ENCODE measurements around the gene UTRN. TPM values are rescaled to one million over a fixed set of nuclear protein-coding genes. Genes with fewer than 3 reads are reported as not detected.

UTRN gene
- total and polyA plus RNA-seq, 2 donors (not counting 1 experiment from before 2014, with no cell fraction given) = 43.9 to 130 TPM

- Histone ChIP-seq H3K4me2 (ENCODE audit: extremely low read depth, insufficient read depth, low read length) (no peak overlapping the region), H3K4me3 (replicated peaks in 1 of 4; ENCODE audit: control extremely low read depth in 1 of 4, insufficient read depth in 1 of 4, low read depth in 3 of 4, low read length in 4 of 4) (no peak overlapping the region), H3K27ac (ENCODE audit: insufficient read depth, low read length) (no peak overlapping the region), H3K9me3 (ENCODE audit: control insufficient read depth, insufficient read depth, low read depth, low read length) (no peaks in the 10 kb centered on the region), H2AFZ (ENCODE audit: low read length) (no peak overlapping the region), H3K79me2 (ENCODE audit: control insufficient read depth, insufficient read depth, low read length) (no peaks in the 10 kb centered on the region), H3K9ac (ENCODE audit: insufficient read depth, low read length) (no peak overlapping the region), H3K36me3 (ENCODE audit: control insufficient read depth, insufficient read depth, low read length) (no peaks in the 10 kb centered on the region), H3K27me3 (ENCODE audit: control insufficient read depth, insufficient read depth, low read length) (no peaks in the 10 kb centered on the region), H4K20me1 (ENCODE audit: control insufficient read depth, extremely low read depth, insufficient read depth, low read length) (no peaks in the 10 kb centered on the region), H3K4me1 (ENCODE audit: control insufficient read depth, extremely low read depth, insufficient read depth, low read length) (peaks cover 6% of the 10 kb centered on the region)
- TF ChIP-seq CTCF (conservative IDR thresholded peaks at IDR 0.05 in 1 of 2, IDR thresholded peaks at IDR 0.05 in 1 of 2; ENCODE audit: low read depth in 1 of 2, low read length in 2 of 2) (no peak), EZH2 (IDR thresholded peaks at IDR 0.05; ENCODE audit: low read length, missing control alignments) (no peak)
- peak in 1 of 2 donors; percentile 50 for DNase-seq (ENCODE audit: low read depth in 2 of 2)
Observed at GRCh38 chr6:144248003-144248402, 37.1 kb upstream of the UTRN start.

GRCh38 chr6:144248476-144249301 is 36.4 kb upstream of the UTRN start:
- H3K4me3 ChIP-seq (replicated peaks in 1 of 4; ENCODE audit: control extremely low read depth in 1 of 4, insufficient read depth in 1 of 4, low read depth in 3 of 4, low read length in 4 of 4) = no peak overlapping the region
- DNase-seq (ENCODE audit: low read depth in 2 of 2) = peak; percentile 87 to 89
- TF ChIP-seq EZH2 (IDR thresholded peaks at IDR 0.05; ENCODE audit: low read length, missing control alignments) (no peak), CTCF (conservative IDR thresholded peaks at IDR 0.05 in 1 of 2, IDR thresholded peaks at IDR 0.05 in 1 of 2; ENCODE audit: low read depth in 1 of 2, low read length in 2 of 2) (no peak)
- no peaks in the 10 kb centered on the region for H3K36me3 ChIP-seq (ENCODE audit: control insufficient read depth, insufficient read depth, low read length)
- H3K27ac ChIP-seq (ENCODE audit: insufficient read depth, low read length) = peak overlapping the region; percentile 27
- H3K9me3 ChIP-seq (ENCODE audit: control insufficient read depth, insufficient read depth, low read depth, low read length) = no peaks in the 10 kb centered on the region
- peak overlapping the region; percentile 5 for H3K9ac ChIP-seq (ENCODE audit: insufficient read depth, low read length)
- H3K79me2 ChIP-seq (ENCODE audit: control insufficient read depth, insufficient read depth, low read length) = no peaks in the 10 kb centered on the region
- H3K4me1 ChIP-seq (ENCODE audit: control insufficient read depth, extremely low read depth, insufficient read depth, low read length) = peaks cover 6% of the 10 kb centered on the region
- no peaks in the 10 kb centered on the region for H4K20me1 ChIP-seq (ENCODE audit: control insufficient read depth, extremely low read depth, insufficient read depth, low read length)
- peak overlapping the region; percentile 51 for H3K4me2 ChIP-seq (ENCODE audit: extremely low read depth, insufficient read depth, low read length)
- H3K27me3 ChIP-seq (ENCODE audit: control insufficient read depth, insufficient read depth, low read length) = no peaks in the 10 kb centered on the region
- H2AFZ ChIP-seq (ENCODE audit: low read length) = no peak overlapping the region

- no peak for DNase-seq (ENCODE audit: low read depth in 2 of 2)
- H3K9ac ChIP-seq (ENCODE audit: insufficient read depth, low read length) = no peak overlapping the region
- H4K20me1 ChIP-seq (ENCODE audit: control insufficient read depth, extremely low read depth, insufficient read depth, low read length) = no peaks in the 10 kb centered on the region
- no peaks in the 10 kb centered on the region for H3K9me3 ChIP-seq (ENCODE audit: control insufficient read depth, insufficient read depth, low read depth, low read length)
- peaks cover 6% of the 10 kb centered on the region for H3K4me1 ChIP-seq (ENCODE audit: control insufficient read depth, extremely low read depth, insufficient read depth, low read length)
- H3K79me2 ChIP-seq (ENCODE audit: control insufficient read depth, insufficient read depth, low read length) = no peaks in the 10 kb centered on the region
- no peak overlapping the region for H3K4me2 ChIP-seq (ENCODE audit: extremely low read depth, insufficient read depth, low read length)
- H3K27ac ChIP-seq (ENCODE audit: insufficient read depth, low read length) = no peak overlapping the region
- TF ChIP-seq CTCF (conservative IDR thresholded peaks at IDR 0.05 in 1 of 2, IDR thresholded peaks at IDR 0.05 in 1 of 2; ENCODE audit: low read depth in 1 of 2, low read length in 2 of 2) (no peak), EZH2 (IDR thresholded peaks at IDR 0.05; ENCODE audit: low read length, missing control alignments) (no peak)
- H3K36me3 ChIP-seq (ENCODE audit: control insufficient read depth, insufficient read depth, low read length) = no peaks in the 10 kb centered on the region
- H2AFZ ChIP-seq (ENCODE audit: low read length) = no peak overlapping the region
- H3K4me3 ChIP-seq (replicated peaks in 1 of 4; ENCODE audit: control extremely low read depth in 1 of 4, insufficient read depth in 1 of 4, low read depth in 3 of 4, low read length in 4 of 4) = no peak overlapping the region
- H3K27me3 ChIP-seq (ENCODE audit: control insufficient read depth, insufficient read depth, low read length) = no peaks in the 10 kb centered on the region
Observed at GRCh38 chr6:144250276-144250675, 34.9 kb upstream of the UTRN start.
